OCI-LY7 (cell line): ENCODE data around the gene HBG2. TPM values are rescaled to one million over a fixed set of nuclear protein-coding genes. Genes with fewer than 3 reads are reported as not detected.

Experiments
- BruUV-seq: library from RNA; stranded (reverse); fragments of 400-500 nt; replicated peaks from 2 replicates; lab custom pipeline; 2021; lab: Mats Ljungman, UMichigan
- CTCF ChIA-PET: fragments of 300-600 bp; sonication (Branson Sonifier 250); formaldehyde crosslinking; loops from one replicate; lab custom pipeline; 2022; ENCODE audit warnings: antibody characterized with exemption; ENCODE audit not compliant: unreplicated experiment; lab: Charles Lee
- POLR2A ChIA-PET: fragments of 300-600 bp; sonication (Branson Sonifier 250); formaldehyde crosslinking; loops from one replicate; lab custom pipeline; 2022; ENCODE audit warnings: antibody characterized with exemption; lab: Charles Lee
- DNase-seq: peaks from one replicate; pipeline ENCODE4 v3.0.0-alpha.2; 2015; ENCODE audit warnings: low spot score
- H2AFZ ChIP-seq: fragments of 200-600 bp; sonication (generic), shearing (Covaris generic); 2 replicates; pipeline ENCODE4 v1.6.1; 2014; ENCODE audit warnings: mild to moderate bottlenecking, antibody characterized with exemption, low read length, moderate library complexity
- H3K27ac ChIP-seq: fragments of 200-600 bp; sonication (generic); 2 replicates; pipeline ENCODE4 v1.5.1; 2014; ENCODE audit warnings: mixed run types, low read depth, mild to moderate bottlenecking, moderate library complexity, low read length, inconsistent platforms; ENCODE audit not compliant: poor library complexity, severe bottlenecking
- H3K36me3 ChIP-seq: fragments of 200-600 bp; sonication (generic); 2 replicates; pipeline ENCODE4 v1.6.1; 2014; ENCODE audit warnings: mild to moderate bottlenecking, antibody characterized with exemption, low read length, moderate library complexity, mixed read lengths; ENCODE audit not compliant: insufficient read depth
- H3K4me1 ChIP-seq: fragments of 200-600 bp; sonication (generic); 2 replicates; pipeline ENCODE4 v1.5.1; 2014; ENCODE audit warnings: mild to moderate bottlenecking, low read length; ENCODE audit not compliant: insufficient read depth, poor library complexity, severe bottlenecking
- H3K4me2 ChIP-seq: fragments of 200-600 bp; sonication (generic); 2 replicates; pipeline ENCODE4 v1.6.1; 2014; ENCODE audit warnings: mild to moderate bottlenecking, low read length
- H3K4me3 ChIP-seq: fragments of 200-600 bp; sonication (generic); 2 replicates; pipeline ENCODE4 v1.5.1; 2014; ENCODE audit warnings: mild to moderate bottlenecking, low read depth, low read length; ENCODE audit not compliant: poor library complexity, severe bottlenecking
- H3K79me2 ChIP-seq: fragments of 200-600 bp; sonication (generic); 2 replicates; pipeline ENCODE4 v1.6.1; 2016; ENCODE audit warnings: low read depth, mild to moderate bottlenecking, low read length, moderate library complexity, mixed read lengths; ENCODE audit not compliant: insufficient read depth
- H3K9me2 ChIP-seq: fragments of 200-600 bp; sonication (generic); 2 replicates; pipeline ENCODE4 v1.6.1; 2016; ENCODE audit warnings: mild to moderate bottlenecking, low read length, mixed read lengths; ENCODE audit not compliant: insufficient read depth
- H3K9me3 ChIP-seq: fragments of 200-600 bp; sonication (generic); 2 replicates; pipeline ENCODE4 v1.6.1; 2014; ENCODE audit warnings: mild to moderate bottlenecking, mixed run types, low read length, mixed read lengths
- H4K20me1 ChIP-seq: fragments of 200-600 bp; sonication (generic); 2 replicates; pipeline ENCODE4 v1.6.1; 2014; ENCODE audit warnings: mild to moderate bottlenecking, antibody characterized with exemption, low read length, moderate library complexity, mixed read lengths; ENCODE audit not compliant: insufficient read depth
- CTCF ChIP-seq: fragments of 200-600 bp; sonication (generic); conservative IDR thresholded peaks from 2 replicates; pipeline ENCODE4 v1.5.1; 2014; ENCODE audit warnings: mild to moderate bottlenecking, antibody characterized with exemption, low read length, moderate library complexity, mixed read lengths
- EZH2phosphoT487 ChIP-seq: fragments of 200-600 bp; sonication (generic); IDR thresholded peaks from 2 replicates; pipeline ENCODE4 v1.6.1; 2018; ENCODE audit warnings: low read depth, borderline replicate concordance, mild to moderate bottlenecking, mixed run types, antibody characterized with exemption, low read length, moderate library complexity, mixed read lengths
- intact Hi-C: fragments of 100-400 bp; cut with micrococcal nuclease; formaldehyde crosslinking; loops from one replicate; pipeline ENCODE4 v1.10.0; 2022; ENCODE audit not compliant: unreplicated experiment
- total RNA-seq, 2 experiments: library from RNA; depleted of rRNA in 1 of 2; stranded (reverse); fragments of >200 nt in 1 of 2; shearing (Covaris generic) in 1 of 2; gene quantifications; 2 replicates each; pipeline ENCODE4 v1.2.3, GENCODE V29; 2014 to 2022

The HBG2 gene
- total RNA-seq, 2 experiments from 2014 or later: not detected

DNA sequence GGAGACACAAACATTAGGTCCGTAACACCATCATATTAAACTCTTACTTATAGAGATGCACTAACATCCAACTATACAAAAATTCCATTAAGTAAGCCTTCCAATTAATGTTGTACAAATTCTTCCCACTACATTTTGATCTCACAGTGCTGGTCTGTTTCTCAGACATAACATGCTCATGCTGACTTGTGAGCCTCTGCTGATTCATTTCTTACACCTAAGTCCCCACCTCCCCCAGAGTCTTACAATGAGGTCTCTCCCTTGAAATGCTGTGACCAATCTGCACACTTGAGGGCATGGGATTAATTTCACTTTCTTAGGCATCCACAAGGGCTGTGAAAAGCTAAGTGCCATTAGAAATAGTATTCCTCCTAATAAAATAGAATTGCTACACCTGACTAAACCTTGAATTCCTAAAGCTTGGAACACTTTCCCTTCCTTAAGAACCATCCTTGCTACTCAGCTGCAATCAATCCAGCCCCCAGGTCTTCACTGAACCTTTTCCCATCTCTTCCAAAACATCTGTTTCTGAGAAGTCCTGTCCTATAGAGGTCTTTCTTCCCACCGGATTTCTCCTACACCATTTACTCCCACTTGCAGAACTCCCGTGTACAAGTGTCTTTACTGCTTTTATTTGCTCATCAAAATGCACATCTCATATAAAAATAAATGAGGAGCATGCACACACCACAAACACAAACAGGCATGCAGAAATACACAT lies 6.9 kb downstream of the HBG2 start:
- Histone ChIP-seq H3K9me2 (no peaks in the 10 kb centered on the region), H2AFZ (no peak overlapping the region), H4K20me1 (no peaks in the 10 kb centered on the region), H3K79me2 (no peaks in the 10 kb centered on the region), H3K4me1 (no peaks in the 10 kb centered on the region), H3K36me3 (no peaks in the 10 kb centered on the region), H3K4me2 (no peak overlapping the region), H3K4me3 (no peak overlapping the region), H3K27ac (no peak overlapping the region), H3K9me3 (no peaks in the 10 kb centered on the region)
- TF ChIP-seq EZH2phosphoT487 (no peak), CTCF (no peak)
- intact Hi-C loops: no loop called here
- POLR2A ChIA-PET: interaction anchor here (0.5 to 1.2 kb wide), 3 partner anchors 12 to 876 kb away, joined by 3 read pairs; no protein-coding TSS in a partner anchor
- no peak for DNase-seq
- no TSS peak for BruUV-seq
- CTCF ChIA-PET: no interaction called here

- no peaks in the 10 kb centered on the region for H3K9me2 ChIP-seq
- H3K4me3 ChIP-seq: no peak overlapping the region
- no peak overlapping the region for H2AFZ ChIP-seq
- H3K4me1 ChIP-seq: no peaks in the 10 kb centered on the region
- H3K79me2 ChIP-seq: no peaks in the 10 kb centered on the region
- DNase-seq: no peak
- no peak overlapping the region for H3K27ac ChIP-seq
- TF ChIP-seq EZH2phosphoT487 (no peak), CTCF (no peak)
- BruUV-seq: no TSS peak
- POLR2A ChIA-PET: interaction anchor here (0.5 to 1.2 kb wide), 2 partner anchors 13 to 877 kb away, joined by 3 read pairs; no protein-coding TSS in a partner anchor
- H4K20me1 ChIP-seq: no peaks in the 10 kb centered on the region
- H3K36me3 ChIP-seq: no peaks in the 10 kb centered on the region
- no peaks in the 10 kb centered on the region for H3K9me3 ChIP-seq
- CTCF ChIA-PET: no interaction called here
- intact Hi-C loops: no loop called here
- no peak overlapping the region for H3K4me2 ChIP-seq
Observed at GRCh38 chr11:5246772-5247471, 7.7 kb downstream of the HBG2 start.

DNA sequence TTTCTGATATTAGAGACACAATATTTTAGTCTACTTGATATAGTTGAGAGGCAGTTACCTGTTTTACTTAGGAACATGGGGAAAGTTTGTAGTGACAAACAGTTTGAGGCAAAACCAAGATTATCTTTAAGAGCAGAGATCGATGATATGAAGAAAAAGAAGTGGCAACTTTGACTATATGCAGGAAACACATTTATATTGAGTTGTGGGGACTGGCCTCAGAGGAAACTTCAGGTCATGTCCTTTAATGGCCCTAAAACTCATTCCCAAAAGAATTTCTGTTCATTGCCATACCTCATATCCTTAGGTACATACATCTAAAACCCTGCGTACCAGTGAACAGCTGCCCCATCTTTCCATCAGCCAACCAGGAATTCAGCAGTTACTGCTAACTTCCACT lies 9.4 kb downstream of the HBG2 start:
- no TSS peak for BruUV-seq

More for the DNA sequence above, 9.4 kb downstream of the HBG2 start:
- POLR2A ChIA-PET: no interaction called here
- Histone ChIP-seq H2AFZ (no peak overlapping the region), H4K20me1 (no peaks in the 10 kb centered on the region), H3K36me3 (no peaks in the 10 kb centered on the region), H3K79me2 (no peaks in the 10 kb centered on the region), H3K9me2 (no peaks in the 10 kb centered on the region), H3K4me2 (no peak overlapping the region), H3K27ac (no peak overlapping the region), H3K4me1 (no peaks in the 10 kb centered on the region), H3K9me3 (no peaks in the 10 kb centered on the region), H3K4me3 (no peak overlapping the region)
- TF ChIP-seq EZH2phosphoT487 (no peak), CTCF (no peak)
- intact Hi-C loops: no loop called here
- CTCF ChIA-PET: no interaction called here
- no peak for DNase-seq
